Glutamatergic neuron (in vitro differentiated cells): Measurements from ENCODE around the gene EIF1AD. TPM values are rescaled to one million over a fixed set of nuclear protein-coding genes. Genes with fewer than 3 reads are reported as not detected.
"Not testable (repeated sequence)": the region's sequence is repeated elsewhere in the genome, so short reads cannot be mapped to it uniquely, and the experiment has no call there.

Source experiments
- DNase-seq: peaks from one replicate; pipeline ENCODE4 v3.0.0; 2022
- H3K27ac Mint-ChIP-seq: one replicate; pipeline ENCODE4 v1.8.0; 2020; ENCODE audit warnings: mild to moderate bottlenecking, mixed read lengths, inconsistent platforms; ENCODE audit not compliant: unreplicated experiment
- H3K27me3 Mint-ChIP-seq: one replicate; pipeline ENCODE4 v1.8.0; 2020; ENCODE audit warnings: mild to moderate bottlenecking, moderate library complexity, mixed read lengths, inconsistent platforms; ENCODE audit not compliant: unreplicated experiment
- H3K36me3 Mint-ChIP-seq: one replicate; pipeline ENCODE4 v1.8.0; 2020; ENCODE audit warnings: mild to moderate bottlenecking, mixed read lengths, inconsistent platforms; ENCODE audit not compliant: unreplicated experiment
- H3K4me1 Mint-ChIP-seq: one replicate; pipeline ENCODE4 v1.8.0; 2020; ENCODE audit warnings: mild to moderate bottlenecking, low read depth, mixed read lengths, inconsistent platforms; ENCODE audit not compliant: unreplicated experiment
- H3K4me3 Mint-ChIP-seq: one replicate; pipeline ENCODE4 v1.8.0; 2020; ENCODE audit warnings: mild to moderate bottlenecking, mixed read lengths, inconsistent platforms; ENCODE audit not compliant: unreplicated experiment
- H3K9me3 Mint-ChIP-seq: one replicate; pipeline ENCODE4 v1.8.0; 2020; ENCODE audit warnings: mild to moderate bottlenecking, moderate library complexity, mixed read lengths, inconsistent platforms; ENCODE audit not compliant: unreplicated experiment
- CTCF ChIP-seq: fragments of 200-600 bp; sonication (generic); IDR thresholded peaks from one replicate; pipeline ENCODE4 v1.5.0; 2021; ENCODE audit not compliant: partially characterized antibody, unreplicated experiment
- total RNA-seq: library from RNA; stranded (reverse); fragmentation: NEBNext Ultra II Directional; extraction: Animal tissue kit (Norgen Biotek cat#: 25700); gene quantifications from one replicate; pipeline ENCODE4 v1.2.1, GENCODE V29; 2021; ENCODE audit not compliant: unreplicated experiment

The EIF1AD gene
- total RNA-seq, 1 donor from 2014 or later, result 37.6 TPM

DNA sequence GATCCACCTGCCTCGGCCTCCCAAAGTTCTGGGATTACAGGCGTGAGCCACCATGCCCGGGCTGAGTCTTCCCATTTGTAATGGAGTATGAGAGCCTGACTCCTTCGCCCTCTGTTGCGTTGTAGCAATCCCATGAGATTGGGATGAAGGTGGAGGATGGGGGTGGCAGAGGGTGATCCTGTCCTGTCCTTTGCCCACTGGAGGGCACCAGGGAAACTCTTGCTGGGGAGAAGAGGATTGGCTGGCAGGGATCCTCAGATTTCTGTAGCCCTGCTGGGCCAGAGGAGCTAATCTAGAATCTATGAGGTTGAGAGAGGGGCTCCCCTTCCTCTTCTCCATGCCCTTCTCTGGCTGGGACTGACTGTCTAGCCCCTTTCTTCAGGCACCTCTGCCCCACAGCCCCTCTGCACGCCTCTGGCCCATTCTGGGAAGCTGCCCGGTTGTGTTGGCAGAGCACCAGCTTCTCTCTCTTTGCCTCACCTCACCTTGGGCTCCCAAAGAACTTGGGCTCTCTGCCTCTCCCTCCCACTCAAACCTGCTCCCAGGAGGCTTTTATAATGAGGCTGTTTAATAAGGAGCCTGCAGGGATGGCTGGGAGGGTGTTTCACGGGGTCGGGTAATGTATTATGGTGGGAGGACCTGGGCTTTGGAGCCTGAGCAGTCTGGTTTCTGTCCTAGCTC, 33.8 kb upstream of the EIF1AD start:
- no peak for DNase-seq
- H3K27ac Mint-ChIP-seq, result no peak overlapping the region
- H3K4me1 Mint-ChIP-seq, result no peaks in the 10 kb centered on the region
- no peak for TF ChIP-seq CTCF
- H3K27me3 Mint-ChIP-seq, result no peaks in the 10 kb centered on the region
- no peaks in the 10 kb centered on the region for H3K9me3 Mint-ChIP-seq
- no peak overlapping the region for H3K4me3 Mint-ChIP-seq
- H3K36me3 Mint-ChIP-seq, result no peaks in the 10 kb centered on the region

DNA sequence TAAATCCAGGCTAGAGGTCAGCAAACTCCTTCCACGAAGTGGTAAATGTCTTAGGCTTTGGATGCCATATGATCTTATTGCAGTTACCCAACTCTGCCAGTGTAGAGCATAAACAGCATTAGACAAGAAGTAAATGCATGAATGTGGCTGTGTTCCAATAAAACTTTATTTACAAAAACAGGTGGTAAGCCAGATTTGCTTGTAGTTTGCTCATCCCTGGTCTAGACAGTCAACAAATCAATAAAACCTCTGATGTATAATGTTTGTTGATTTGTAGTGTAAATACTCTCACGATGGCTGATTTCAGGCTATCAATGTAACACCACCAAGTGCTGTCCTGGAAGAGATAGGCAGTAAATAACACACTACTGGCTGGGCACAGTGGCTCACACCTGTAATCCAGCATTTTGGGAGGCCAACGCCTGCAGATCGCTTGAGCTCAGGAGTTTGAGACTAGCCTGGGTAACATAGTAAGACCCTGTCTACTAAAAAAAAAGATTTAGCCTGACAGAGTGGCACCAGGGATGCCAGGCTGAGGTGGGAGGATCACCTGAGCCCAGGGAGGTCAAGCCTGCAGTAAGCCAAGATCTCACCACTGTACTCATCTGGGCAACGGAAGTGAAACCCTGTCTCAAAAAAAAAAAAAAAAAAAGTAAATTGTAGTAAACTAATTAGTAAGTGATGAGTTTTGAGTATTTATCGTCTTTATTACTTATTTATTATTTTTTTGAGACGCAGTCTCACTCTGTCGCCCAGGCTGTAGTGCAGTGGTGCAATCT, 31.2 kb upstream of the EIF1AD start:
- Mint-ChIP-seq H3K4me1 (no peaks in the 10 kb centered on the region), H3K27ac (no peak overlapping the region), H3K4me3 (no peak overlapping the region), H3K9me3 (no peaks in the 10 kb centered on the region), H3K27me3 (no peaks in the 10 kb centered on the region), H3K36me3 (no peaks in the 10 kb centered on the region)
- no peak for TF ChIP-seq CTCF
- no peak for DNase-seq

DNA sequence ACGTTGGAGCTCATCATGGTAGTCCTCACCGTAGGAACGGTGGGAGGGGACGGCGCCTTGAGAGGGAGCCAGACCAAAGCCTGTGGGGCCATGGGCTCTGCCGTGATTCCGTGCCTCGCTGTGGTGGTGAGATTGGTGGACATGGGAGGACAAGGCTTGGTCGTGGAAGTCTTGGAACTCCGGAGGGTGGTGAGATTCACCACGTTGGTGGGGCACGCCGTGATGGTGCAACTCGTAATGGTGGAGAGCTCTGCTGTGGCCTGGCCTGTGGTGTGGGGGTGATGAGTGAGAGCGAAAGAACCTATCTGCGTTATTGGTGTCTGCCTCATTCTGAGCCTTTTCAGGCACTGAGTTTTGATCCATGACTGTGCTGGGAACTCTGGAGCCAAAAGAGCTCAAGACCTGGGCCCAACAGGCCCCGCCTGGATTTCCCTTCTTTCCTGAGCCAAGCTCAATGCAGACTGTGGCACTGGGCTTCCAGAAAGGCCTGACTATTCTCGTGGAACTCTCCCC, 24.1 kb upstream of the EIF1AD start, which contains the start of gene CATSPER1:
TSS of gene CATSPER1 (minus strand) at position 463 of the 513 bp plus-strand sequence. CDS start at position 363, 100 bp downstream.
- no peaks in the 10 kb centered on the region for H3K4me1 Mint-ChIP-seq
- no peak within 1 kb of the TSS for H3K27ac Mint-ChIP-seq
- H3K36me3 Mint-ChIP-seq, result no peaks in the 10 kb centered on the region
- no peak for DNase-seq
- no peak within 1 kb of the TSS for H3K4me3 Mint-ChIP-seq
- no peak for TF ChIP-seq CTCF
- peaks cover 17% of the 10 kb centered on the region for H3K27me3 Mint-ChIP-seq
- peaks cover 5% of the 10 kb centered on the region for H3K9me3 Mint-ChIP-seq

DNA sequence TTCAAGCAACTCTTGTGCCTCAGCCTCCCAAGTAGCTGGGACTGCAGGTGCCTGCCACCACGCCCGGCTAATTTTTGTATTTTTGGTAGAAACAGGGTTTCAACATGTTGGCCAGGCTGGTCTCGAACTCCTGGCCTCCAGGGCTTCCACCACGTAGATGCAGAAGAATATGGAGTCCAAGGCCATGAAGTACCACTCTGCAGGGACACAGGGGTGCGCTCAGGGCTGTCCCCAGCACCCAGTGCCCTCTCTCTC, 21.2 kb upstream of the EIF1AD start:
- H3K27me3 Mint-ChIP-seq, result peaks cover 17% of the 10 kb centered on the region
- not testable (repeated sequence) for DNase-seq, H3K4me1 Mint-ChIP-seq, H3K4me3 Mint-ChIP-seq, H3K9me3 Mint-ChIP-seq, H3K27ac Mint-ChIP-seq, H3K36me3 Mint-ChIP-seq

DNA sequence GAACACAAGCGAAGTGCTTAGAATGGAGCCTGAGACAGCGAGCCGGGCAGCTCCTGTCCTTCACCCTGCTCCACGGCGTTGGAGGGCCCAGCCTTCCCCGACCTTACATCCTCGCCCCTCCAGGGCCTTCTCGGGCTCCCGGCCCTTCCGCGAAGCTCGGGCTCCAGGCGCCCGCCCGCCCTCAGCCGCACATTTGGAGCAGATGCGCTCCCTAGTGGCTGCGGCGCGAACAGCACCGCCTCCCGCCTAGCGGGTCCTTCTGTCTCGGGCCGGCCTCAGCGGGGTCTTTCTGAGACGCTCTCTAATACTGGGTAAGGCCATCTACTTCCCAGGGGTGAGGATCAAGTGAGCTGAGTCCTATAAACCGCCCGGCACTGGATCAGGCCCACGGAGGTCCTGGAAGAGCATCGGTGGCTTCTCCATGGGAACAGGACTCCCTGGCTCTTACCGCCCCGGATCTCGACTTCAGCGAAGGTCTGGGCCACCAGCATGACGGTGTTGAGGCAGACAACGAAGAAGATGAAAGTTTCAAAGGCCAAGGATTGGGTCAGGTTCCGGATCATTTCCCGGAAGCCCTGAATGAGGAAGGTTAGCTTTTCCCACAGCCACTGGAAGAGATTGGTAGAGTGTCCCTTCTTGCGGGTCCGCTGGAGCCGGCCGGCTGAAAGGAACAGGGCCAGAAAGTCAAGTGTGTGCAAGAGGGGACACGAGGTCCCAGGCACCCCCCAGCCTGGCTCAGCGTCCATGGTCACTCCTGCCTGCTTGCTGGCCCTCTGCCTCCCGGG, 20.6 kb upstream of the EIF1AD start:
- H3K4me3 Mint-ChIP-seq, result peak overlapping the region; percentile 34
- peak; percentile 97 for TF ChIP-seq CTCF
- no peaks in the 10 kb centered on the region for H3K4me1 Mint-ChIP-seq
- no peak overlapping the region for H3K27ac Mint-ChIP-seq
- DNase-seq, result peak; percentile 91
- H3K27me3 Mint-ChIP-seq, result peaks cover 17% of the 10 kb centered on the region
- H3K9me3 Mint-ChIP-seq, result peaks cover 5% of the 10 kb centered on the region
- H3K36me3 Mint-ChIP-seq, result no peaks in the 10 kb centered on the region
